ENCODE measurements around the gene SFMBT1. TPM values are rescaled to one million over a fixed set of nuclear protein-coding genes. Genes with fewer than 3 reads are reported as not detected.

SFMBT1 gene
- total and polyA plus RNA-seq, 2 of the 4 experiments (the other 2 are of a cell fraction) = 1.0 to 1.8 TPM

DNA sequence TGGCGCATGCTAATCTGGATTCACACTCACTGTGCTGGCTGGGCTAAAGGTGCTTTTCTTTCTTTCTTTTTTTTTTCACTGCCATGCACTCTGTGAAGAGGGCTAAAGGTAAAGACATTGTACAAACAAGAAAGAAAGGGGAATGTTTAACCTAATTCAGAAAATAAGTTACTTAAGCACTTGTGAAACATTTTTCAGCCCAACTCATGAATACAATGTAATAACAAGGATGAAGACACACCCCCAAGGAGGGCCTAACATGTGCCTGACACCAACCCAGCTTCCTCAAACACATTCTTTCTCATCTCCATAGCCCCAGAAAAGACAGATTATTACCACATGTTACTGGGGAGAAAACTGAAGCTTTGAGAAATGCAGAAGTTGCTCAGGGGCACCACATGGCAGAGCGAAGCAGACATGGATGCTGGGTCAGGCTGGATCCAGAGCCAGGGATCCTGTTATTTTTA is 154.2 kb downstream of the SFMBT1 start:
- Histone ChIP-seq H3K27me3 (ENCODE audit: control insufficient read depth, insufficient read depth, low read length) (no peaks in the 10 kb centered on the region), H2AFZ (replicated peaks; ENCODE audit: low read length, poor library complexity) (no peak overlapping the region), H3K18ac (ENCODE audit: low read depth, low read length) (no peak overlapping the region; the same call in 1 of the 2 replicates), H3K9me1 (ENCODE audit: insufficient read depth, low read length) (peaks cover 33% of the 10 kb centered on the region), H3K9me3 (ENCODE audit: control insufficient read depth, insufficient read depth, low read length) (no peaks in the 10 kb centered on the region), H3K4ac (ENCODE audit: low read depth, low read length) (no peak overlapping the region), H2AK5ac (ENCODE audit: low read depth, low read length) (no peak overlapping the region), H3K14ac (replicated peaks; ENCODE audit: low read depth, low read length) (no peak overlapping the region), H2BK15ac (ENCODE audit: low read depth, low read length) (no peak overlapping the region), H3K36me3 (ENCODE audit: control insufficient read depth, insufficient read depth, low read length) (no peaks in the 10 kb centered on the region), H3K4me3 (ENCODE audit: insufficient read depth, low read depth, low read length) (no peak overlapping the region), H3K4me1 (ENCODE audit: control insufficient read depth, insufficient read depth, low read length) (peaks cover 18% of the 10 kb centered on the region), H4K5ac (ENCODE audit: low read depth, low read length) (no peak overlapping the region), H2BK5ac (ENCODE audit: low read depth, low read length, poor library complexity, severe bottlenecking) (no peak overlapping the region), H3K4me2 (ENCODE audit: low read depth, low read length) (peak overlapping the region; percentile 61), H3K79me1 (ENCODE audit: low read depth in 1 of 2, low read length in 2 of 2) (peaks cover 43 to 84% of the 10 kb centered on the region in 2 experiments), H3K56ac (ENCODE audit: extremely low read depth, insufficient read depth, low read length) (no peak overlapping the region), H4K91ac (ENCODE audit: insufficient read depth, low read depth, low read length) (no peak overlapping the region), H3K27ac (ENCODE audit: insufficient read depth, low read length) (peak overlapping the region; percentile 69; the same call in 1 of the 2 replicates), H3K9ac (ENCODE audit: low read depth, low read length) (no peak overlapping the region), H4K8ac (ENCODE audit: low read depth in 2 of 2, low read length in 2 of 2) (no peak overlapping the region), H4K20me1 (ENCODE audit: insufficient read depth, low read length) (peaks cover 7% of the 10 kb centered on the region; the same call in 1 of the 2 replicates), H2BK120ac (ENCODE audit: low read depth, low read length) (no peak overlapping the region), H2AK9ac (replicated peaks; ENCODE audit: low read depth, low read length, poor library complexity) (no peak overlapping the region), H3K23ac (ENCODE audit: low read depth, low read length) (no peak overlapping the region), H2BK20ac (ENCODE audit: low read depth, low read length) (no peak overlapping the region)
- WGBS, 2 experiments (ENCODE audit: extremely low coverage in 2 of 2, insufficient read length in 1 of 2) = no CpG with 5 or more reads among the region's 2 CpGs
- intact Hi-C loops (cut with micrococcal nuclease) (no loop called here), dilution Hi-C loops (cut with HindIII; ENCODE audit: low sequenced_read_pairs, unreplicated experiment) (no loop called here), in situ Hi-C loops (cut with MboI; ENCODE audit: low sequenced_read_pairs) (no loop called here)
- no TSS peak for BruUV-seq (replicated peaks)
- ChIA-PET CTCF (interaction anchor here (1.0 to 2.5 kb wide), 3 partner anchors 10 to 43 kb away, joined by 3 to 7 read pairs (median 5); no protein-coding TSS in a partner anchor), POLR2A (ENCODE audit: unreplicated experiment) (no interaction called here)
- DNase-seq (peak; percentile 64), ATAC-seq (ENCODE audit: low read depth) (peak; percentile 89)
- TF ChIP-seq ELK1 (IDR thresholded peaks at IDR 0.05; ENCODE audit: borderline replicate concordance, low read depth, low read length) = no peak
- no peak for TF ChIP-seq MAFK (IDR thresholded peaks at IDR 0.05; ENCODE audit: low read depth, low read length)
- TF ChIP-seq, protein P1, sequence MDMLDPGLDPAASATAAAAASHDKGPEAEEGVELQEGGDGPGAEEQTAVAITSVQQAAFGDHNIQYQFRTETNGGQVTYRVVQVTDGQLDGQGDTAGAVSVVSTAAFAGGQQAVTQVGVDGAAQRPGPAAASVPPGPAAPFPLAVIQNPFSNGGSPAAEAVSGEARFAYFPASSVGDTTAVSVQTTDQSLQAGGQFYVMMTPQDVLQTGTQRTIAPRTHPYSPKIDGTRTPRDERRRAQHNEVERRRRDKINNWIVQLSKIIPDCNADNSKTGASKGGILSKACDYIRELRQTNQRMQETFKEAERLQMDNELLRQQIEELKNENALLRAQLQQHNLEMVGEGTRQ (IDR thresholded peaks at IDR 0.05; ENCODE audit: low read depth, low read length) = no peak
- TF ChIP-seq MXI1 (IDR thresholded peaks at IDR 0.05; ENCODE audit: borderline replicate concordance, low read depth, low read length) = peak; percentile 91
- TF ChIP-seq SMC3 (IDR thresholded peaks at IDR 0.05; ENCODE audit: low read depth, low read length) = no peak
- TF ChIP-seq POLR2A (IDR thresholded peaks at IDR 0.05; ENCODE audit: low read depth, low read length) = no peak
- no peak for TF ChIP-seq CEBPB (IDR thresholded peaks at IDR 0.05; ENCODE audit: low read depth, low read length)
- TF ChIP-seq, protein P2, sequence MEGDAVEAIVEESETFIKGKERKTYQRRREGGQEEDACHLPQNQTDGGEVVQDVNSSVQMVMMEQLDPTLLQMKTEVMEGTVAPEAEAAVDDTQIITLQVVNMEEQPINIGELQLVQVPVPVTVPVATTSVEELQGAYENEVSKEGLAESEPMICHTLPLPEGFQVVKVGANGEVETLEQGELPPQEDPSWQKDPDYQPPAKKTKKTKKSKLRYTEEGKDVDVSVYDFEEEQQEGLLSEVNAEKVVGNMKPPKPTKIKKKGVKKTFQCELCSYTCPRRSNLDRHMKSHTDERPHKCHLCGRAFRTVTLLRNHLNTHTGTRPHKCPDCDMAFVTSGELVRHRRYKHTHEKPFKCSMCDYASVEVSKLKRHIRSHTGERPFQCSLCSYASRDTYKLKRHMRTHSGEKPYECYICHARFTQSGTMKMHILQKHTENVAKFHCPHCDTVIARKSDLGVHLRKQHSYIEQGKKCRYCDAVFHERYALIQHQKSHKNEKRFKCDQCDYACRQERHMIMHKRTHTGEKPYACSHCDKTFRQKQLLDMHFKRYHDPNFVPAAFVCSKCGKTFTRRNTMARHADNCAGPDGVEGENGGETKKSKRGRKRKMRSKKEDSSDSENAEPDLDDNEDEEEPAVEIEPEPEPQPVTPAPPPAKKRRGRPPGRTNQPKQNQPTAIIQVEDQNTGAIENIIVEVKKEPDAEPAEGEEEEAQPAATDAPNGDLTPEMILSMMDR (conservative IDR thresholded peaks at IDR 0.05; ENCODE audit: low read depth, low read length) = no peak

Data from IMR-90 (cell line).